ENCODE results near the gene TOR1AIP2. TPM values are rescaled to one million over a fixed set of nuclear protein-coding genes. Genes with fewer than 3 reads are reported as not detected.

TOR1AIP2 gene
- total RNA-seq, 1 experiment from 2014 or later: 28.9 TPM

- CTCF ChIA-PET: no interaction called here
- no peak overlapping the region for H3K4me3 ChIP-seq (ENCODE audit: low read length)
- peaks cover 8% of the 10 kb centered on the region for H3K4me1 ChIP-seq (ENCODE audit: insufficient read depth, low read length)
- TF ChIP-seq EZH2 (IDR thresholded peaks at IDR 0.05; ENCODE audit: low read length, unreplicated experiment): no peak
- no peak for TF ChIP-seq EZH2phosphoT487 (IDR thresholded peaks at IDR 0.05; ENCODE audit: borderline replicate concordance, low read length)
- TF ChIP-seq, protein P1, sequence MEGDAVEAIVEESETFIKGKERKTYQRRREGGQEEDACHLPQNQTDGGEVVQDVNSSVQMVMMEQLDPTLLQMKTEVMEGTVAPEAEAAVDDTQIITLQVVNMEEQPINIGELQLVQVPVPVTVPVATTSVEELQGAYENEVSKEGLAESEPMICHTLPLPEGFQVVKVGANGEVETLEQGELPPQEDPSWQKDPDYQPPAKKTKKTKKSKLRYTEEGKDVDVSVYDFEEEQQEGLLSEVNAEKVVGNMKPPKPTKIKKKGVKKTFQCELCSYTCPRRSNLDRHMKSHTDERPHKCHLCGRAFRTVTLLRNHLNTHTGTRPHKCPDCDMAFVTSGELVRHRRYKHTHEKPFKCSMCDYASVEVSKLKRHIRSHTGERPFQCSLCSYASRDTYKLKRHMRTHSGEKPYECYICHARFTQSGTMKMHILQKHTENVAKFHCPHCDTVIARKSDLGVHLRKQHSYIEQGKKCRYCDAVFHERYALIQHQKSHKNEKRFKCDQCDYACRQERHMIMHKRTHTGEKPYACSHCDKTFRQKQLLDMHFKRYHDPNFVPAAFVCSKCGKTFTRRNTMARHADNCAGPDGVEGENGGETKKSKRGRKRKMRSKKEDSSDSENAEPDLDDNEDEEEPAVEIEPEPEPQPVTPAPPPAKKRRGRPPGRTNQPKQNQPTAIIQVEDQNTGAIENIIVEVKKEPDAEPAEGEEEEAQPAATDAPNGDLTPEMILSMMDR (conservative IDR thresholded peaks at IDR 0.05; ENCODE audit: low read depth, low read length): no peak
- DNase-seq: no peak
- intact Hi-C loops (cut with micrococcal nuclease): no loop called here
- peaks cover 73% of the 10 kb centered on the region for H3K79me2 ChIP-seq (ENCODE audit: low read length)
- H3K9me2 ChIP-seq (replicated peaks; ENCODE audit: low read length): no peaks in the 10 kb centered on the region
- ATAC-seq: no peak
- no peak overlapping the region for H3K4me2 ChIP-seq (ENCODE audit: low read length)
- H3F3A ChIP-seq (ENCODE audit: low read length, unreplicated experiment): no peaks in the 10 kb centered on the region
- no peak overlapping the region for H3K27ac ChIP-seq (ENCODE audit: low read length)
- H4K20me1 ChIP-seq (ENCODE audit: low read length): peaks cover 9% of the 10 kb centered on the region; the same call in 1 of the 2 replicates
- H3K36me3 ChIP-seq (ENCODE audit: low read depth, low read length): peaks cover 20% of the 10 kb centered on the region
- no peaks in the 10 kb centered on the region for H3K9me3 ChIP-seq (ENCODE audit: low read length)
- POLR2A ChIA-PET (ENCODE audit: unreplicated experiment): no interaction called here
- no TSS peak for BruUV-seq (replicated peaks)
- H3K9ac ChIP-seq (ENCODE audit: low read length): no peak overlapping the region
- no peaks in the 10 kb centered on the region for H3K27me3 ChIP-seq (ENCODE audit: low read length)
- H2AFZ ChIP-seq (ENCODE audit: low read length): no peak overlapping the region
These were observed 6.7 kb downstream of the TOR1AIP2 start for GRCh38 chr1:179870870-179871269.

DNA sequence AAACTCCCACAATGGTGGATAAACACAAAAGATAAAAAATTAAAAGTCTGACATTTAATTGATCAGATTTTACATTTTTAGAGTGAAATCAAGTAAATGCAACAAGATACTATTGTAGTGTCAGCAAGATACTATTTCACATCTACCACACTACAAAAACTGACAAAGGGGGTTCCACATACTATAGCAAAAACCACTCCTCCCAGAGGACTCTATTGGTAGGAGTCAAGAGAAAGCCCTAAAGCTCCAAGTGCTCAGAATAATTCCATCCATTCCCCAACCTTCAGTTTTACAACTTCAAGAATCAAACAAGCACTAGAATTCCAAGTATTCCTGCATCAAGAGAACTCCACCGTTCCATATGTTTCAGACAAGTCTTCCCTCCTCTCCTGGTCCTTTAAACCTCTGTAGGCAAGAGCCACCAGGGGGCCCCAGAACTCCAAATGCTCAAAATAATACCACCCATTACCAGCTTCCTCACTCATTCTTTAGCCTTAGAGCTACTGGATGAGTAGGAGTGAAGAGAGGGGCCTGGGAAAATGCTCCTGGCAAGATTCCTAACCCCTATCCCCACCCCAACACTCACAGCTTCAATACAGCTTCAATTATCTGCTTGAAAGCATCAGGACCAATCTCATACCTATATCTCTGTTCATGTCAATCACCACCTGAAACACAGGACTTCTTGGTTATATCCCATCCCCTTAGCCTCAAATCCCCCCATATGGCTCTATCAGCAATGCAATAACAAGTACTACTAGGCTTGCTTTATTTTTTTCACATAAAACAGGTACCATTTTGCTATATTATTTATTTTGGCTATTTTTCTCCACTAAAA lies 9.9 kb downstream of the TOR1AIP2 start:
- no peaks in the 10 kb centered on the region for H3K9me3 ChIP-seq (ENCODE audit: low read length)
- CTCF ChIA-PET: interaction anchor here (0.6 kb wide), 1 partner anchor 59 kb away, joined by 6 read pairs; no protein-coding TSS in a partner anchor
- H3K27me3 ChIP-seq (ENCODE audit: low read length): no peaks in the 10 kb centered on the region
- H3K4me2 ChIP-seq (ENCODE audit: low read length): no peak overlapping the region
- no peaks in the 10 kb centered on the region for H3F3A ChIP-seq (ENCODE audit: low read length, unreplicated experiment)
- intact Hi-C loops (cut with micrococcal nuclease): loop anchor here (2.0 to 5.0 kb wide), 2 partner anchors 85 to 311 kb away; partner anchors contain the start of gene CEP350
- TF ChIP-seq EZH2 (IDR thresholded peaks at IDR 0.05; ENCODE audit: low read length, unreplicated experiment): no peak
- TF ChIP-seq, protein P1 (conservative IDR thresholded peaks at IDR 0.05; ENCODE audit: low read depth, low read length): peak; percentile 83
- POLR2A ChIA-PET (ENCODE audit: unreplicated experiment): interaction anchor here (0.5 kb wide), 1 partner anchor 208 kb away, joined by 4 read pairs; no protein-coding TSS in a partner anchor
- H3K4me3 ChIP-seq (ENCODE audit: low read length): no peak overlapping the region
- no peak overlapping the region for H3K27ac ChIP-seq (ENCODE audit: low read length)
- no peaks in the 10 kb centered on the region for H4K20me1 ChIP-seq (ENCODE audit: low read length)
- H3K4me1 ChIP-seq (ENCODE audit: insufficient read depth, low read length): no peaks in the 10 kb centered on the region
- H3K9me2 ChIP-seq (replicated peaks; ENCODE audit: low read length): no peaks in the 10 kb centered on the region
- H3K79me2 ChIP-seq (ENCODE audit: low read length): peaks cover 41% of the 10 kb centered on the region
- no peak overlapping the region for H3K9ac ChIP-seq (ENCODE audit: low read length)
- H2AFZ ChIP-seq (ENCODE audit: low read length): no peak overlapping the region
- H3K36me3 ChIP-seq (ENCODE audit: low read depth, low read length): peaks cover 28% of the 10 kb centered on the region
- DNase-seq: peak; percentile 53
- BruUV-seq (replicated peaks): no TSS peak
- ATAC-seq: peak; percentile 81

DNA sequence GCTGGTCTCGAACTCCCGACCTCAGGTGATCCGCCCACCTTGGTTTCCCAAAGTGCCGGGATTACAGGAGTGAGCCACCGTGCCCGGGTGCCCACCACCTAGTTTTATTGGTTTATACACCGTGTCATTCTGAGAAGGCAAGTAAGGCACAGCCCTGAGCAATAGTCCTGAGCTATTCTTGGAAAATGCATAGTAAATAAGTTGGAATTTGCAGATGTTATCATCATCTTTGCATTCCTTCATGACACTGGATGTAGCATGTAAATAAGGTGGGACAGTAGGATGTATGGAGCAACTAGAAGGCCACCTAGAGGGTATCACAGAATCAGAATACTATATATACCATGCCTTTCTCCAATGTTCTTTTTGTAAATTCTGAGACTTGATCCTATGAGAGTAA lies 11.0 kb downstream of the TOR1AIP2 start:
- intact Hi-C loops (cut with micrococcal nuclease): loop anchor here (2.0 to 5.0 kb wide), 2 partner anchors 86 to 312 kb away; partner anchors contain the start of gene CEP350
- DNase-seq (no peak), ATAC-seq (no peak)
- Histone ChIP-seq H2AFZ (ENCODE audit: low read length) (no peak overlapping the region), H3K4me1 (ENCODE audit: insufficient read depth, low read length) (no peaks in the 10 kb centered on the region), H3K4me3 (ENCODE audit: low read length) (no peak overlapping the region), H3F3A (ENCODE audit: low read length, unreplicated experiment) (no peaks in the 10 kb centered on the region), H3K9ac (ENCODE audit: low read length) (no peak overlapping the region), H3K36me3 (ENCODE audit: low read depth, low read length) (peaks cover 28% of the 10 kb centered on the region), H3K27ac (ENCODE audit: low read length) (no peak overlapping the region), H3K9me3 (ENCODE audit: low read length) (no peaks in the 10 kb centered on the region), H3K79me2 (ENCODE audit: low read length) (peaks cover 30% of the 10 kb centered on the region), H4K20me1 (ENCODE audit: low read length) (no peaks in the 10 kb centered on the region), H3K27me3 (ENCODE audit: low read length) (no peaks in the 10 kb centered on the region), H3K4me2 (ENCODE audit: low read length) (no peak overlapping the region), H3K9me2 (replicated peaks; ENCODE audit: low read length) (no peaks in the 10 kb centered on the region)
- TF ChIP-seq, protein P1 (conservative IDR thresholded peaks at IDR 0.05; ENCODE audit: low read depth, low read length): no peak
- no peak for TF ChIP-seq EZH2 (IDR thresholded peaks at IDR 0.05; ENCODE audit: low read length, unreplicated experiment)
- no peak for TF ChIP-seq EZH2phosphoT487 (IDR thresholded peaks at IDR 0.05; ENCODE audit: borderline replicate concordance, low read length)
- CTCF ChIA-PET: no interaction called here
- no TSS peak for BruUV-seq (replicated peaks)
- POLR2A ChIA-PET (ENCODE audit: unreplicated experiment): no interaction called here
